T-helper 2 cell treated with Interferon-gamma antibody and Interleukin-4, amounts not matched to agents 100 ng/mL and 5 ng/mL, for 36 hours (primary cell): Measurements from ENCODE around the gene WDR87. TPM values are rescaled to one million over a fixed set of nuclear protein-coding genes. Genes with fewer than 3 reads are reported as not detected.
"Not testable (repeated sequence)": the region's sequence is repeated elsewhere in the genome, so short reads cannot be mapped to it uniquely, and the experiment has no call there.

Source experiments
- intact Hi-C: fragments of 100-400 bp; cut with micrococcal nuclease; formaldehyde crosslinking; loops from one replicate; pipeline ENCODE4 v1.15.1; 2023
- total RNA-seq: library from RNA; stranded (reverse); gene quantifications from 2 replicates; pipeline ENCODE4 v1.2.3, GENCODE V29; 2022

WDR87 gene
- total RNA-seq, 1 donor from 2014 or later, result not detected

DNA sequence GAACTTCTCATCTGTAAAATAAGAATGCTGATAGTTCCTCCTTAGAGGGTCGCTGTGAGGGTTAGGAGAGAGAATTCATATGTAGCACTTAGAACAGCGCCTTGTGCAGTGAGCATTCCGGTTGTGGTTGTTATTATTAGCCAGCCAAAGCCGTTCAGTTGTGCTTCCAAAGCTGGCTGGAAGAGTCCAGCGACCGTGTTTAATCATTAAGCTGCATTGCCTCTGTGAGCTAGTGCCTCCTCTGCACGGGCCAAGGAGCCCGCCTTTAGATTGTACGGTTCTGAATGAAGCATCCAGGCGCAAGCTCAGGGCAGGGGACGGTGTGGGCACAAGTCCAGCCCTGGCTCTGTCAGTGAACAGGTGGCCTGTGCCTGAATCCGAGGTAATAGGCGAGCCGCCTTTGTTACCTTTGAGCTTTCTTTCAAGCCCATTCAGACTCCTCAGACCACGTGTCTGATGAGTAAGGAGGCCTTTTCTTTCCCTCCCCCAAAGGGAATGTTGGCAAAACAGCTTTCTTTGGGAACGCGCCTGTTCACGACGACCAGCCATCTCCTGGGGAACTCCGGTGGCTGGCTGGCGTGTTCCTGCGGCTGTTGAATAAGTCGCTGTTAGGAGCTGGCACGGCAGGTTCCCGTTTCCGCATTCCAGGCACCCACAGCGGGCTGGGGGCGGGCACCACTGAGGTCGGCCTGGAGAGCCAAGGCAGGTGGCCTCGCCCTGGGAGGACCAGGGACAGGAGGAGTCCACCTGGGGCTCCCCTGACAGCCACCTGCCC is 25.7 kb upstream of the WDR87 start:
- intact Hi-C loops, result no loop called here

DNA sequence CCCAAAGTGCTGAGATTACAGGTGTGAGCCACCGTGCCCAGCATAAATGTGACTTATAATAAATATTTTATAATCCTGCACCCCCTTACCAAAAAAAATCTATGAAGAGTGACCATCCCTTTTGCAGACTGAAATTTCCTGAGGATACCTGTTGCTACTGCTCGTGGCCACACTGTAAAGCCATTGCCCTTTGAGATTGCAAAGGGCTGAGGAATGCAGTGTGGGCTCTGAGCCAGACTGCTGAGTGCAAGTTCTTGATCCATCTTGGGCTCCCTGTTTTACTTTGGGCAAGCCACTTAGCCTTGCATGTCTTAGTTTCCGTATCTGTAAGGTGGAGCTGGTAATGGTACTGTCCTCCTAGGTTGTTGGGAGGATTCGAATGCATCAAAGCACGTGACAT is 24.0 kb upstream of the WDR87 start:
- intact Hi-C loops, result no loop called here

DNA sequence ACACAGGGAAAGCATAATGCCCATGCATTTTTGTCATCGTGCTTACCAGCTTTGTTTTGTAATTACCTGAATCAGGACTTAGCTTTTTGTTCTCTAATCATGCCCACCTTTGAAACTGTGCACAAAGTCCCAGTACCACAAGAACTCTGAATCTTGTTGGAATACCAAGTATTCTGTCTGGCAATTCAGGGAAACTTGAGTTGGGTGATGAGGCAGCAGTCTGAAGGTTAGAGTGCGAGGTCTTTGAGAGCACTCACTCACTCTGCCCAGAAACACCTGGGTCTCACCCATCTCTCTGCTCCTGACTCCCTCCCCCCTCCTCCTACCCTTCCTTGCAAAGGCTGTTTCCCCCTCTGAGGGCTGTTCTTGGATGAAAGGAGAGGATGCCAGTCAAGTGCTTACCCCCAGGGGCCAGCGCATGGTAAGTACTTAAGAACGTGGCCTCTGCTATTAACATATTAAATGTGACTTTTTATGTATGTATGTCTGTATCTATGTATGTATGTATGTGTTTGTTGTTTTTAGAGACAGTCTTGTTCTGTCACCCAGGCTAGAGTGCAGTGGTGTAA is 23.0 kb upstream of the WDR87 start:
- intact Hi-C loops, result no loop called here

DNA sequence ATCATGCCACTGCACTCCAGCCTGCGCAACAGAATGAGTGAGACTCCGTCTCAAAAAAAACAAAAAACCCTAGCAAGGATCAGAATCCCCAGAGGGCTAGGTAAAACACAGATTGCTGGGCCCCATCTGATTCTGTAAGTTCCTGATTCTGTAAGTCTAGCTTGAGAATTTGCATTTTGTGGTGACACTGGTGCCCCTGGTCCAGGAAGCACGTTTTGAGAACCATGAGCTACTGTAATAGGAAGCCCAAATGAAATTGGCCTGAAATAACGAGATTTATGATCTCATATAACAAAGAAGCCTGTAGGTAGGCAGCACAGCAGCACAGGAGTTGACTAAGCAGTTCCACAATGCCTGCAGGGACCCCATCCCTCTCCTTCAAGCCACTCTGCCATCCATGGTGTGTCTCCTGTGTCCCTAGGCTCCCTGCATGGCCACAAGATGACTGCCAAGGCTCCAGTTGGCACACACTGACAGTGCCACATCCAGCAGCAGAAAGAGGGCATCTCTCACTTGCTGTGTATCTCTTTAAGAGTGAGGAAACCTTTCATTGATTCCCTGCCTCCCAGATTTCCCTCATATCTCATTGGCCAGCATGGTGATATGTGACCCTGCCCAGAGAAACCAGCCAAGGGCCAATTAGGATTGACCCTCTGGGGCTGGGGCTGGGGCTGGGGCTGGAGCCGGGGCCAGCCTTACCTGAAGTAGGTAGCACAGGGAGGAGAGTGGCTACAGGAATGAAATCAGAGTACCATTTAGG is 22.3 kb upstream of the WDR87 start:
- intact Hi-C loops, result no loop called here

DNA sequence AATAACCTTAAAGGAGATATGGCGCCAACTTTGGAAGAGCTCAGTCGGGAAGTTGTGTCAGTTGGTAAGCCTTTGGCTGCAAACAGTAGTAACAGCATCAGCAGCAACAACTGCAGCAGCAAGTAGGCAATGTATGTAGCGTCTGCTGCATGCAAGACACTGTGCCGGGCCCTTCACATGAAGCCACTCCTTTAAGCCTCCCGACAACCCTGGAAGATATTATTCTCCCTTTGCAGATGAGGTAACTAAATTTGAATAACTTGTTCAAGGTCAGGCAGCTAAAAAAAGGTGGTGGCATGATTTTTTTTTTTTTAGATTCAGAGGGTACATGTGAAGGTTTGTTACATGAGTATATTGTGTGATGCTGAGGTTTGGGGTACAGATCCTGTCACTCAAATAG is 20.3 kb upstream of the WDR87 start:
- intact Hi-C loops, result no loop called here

DNA sequence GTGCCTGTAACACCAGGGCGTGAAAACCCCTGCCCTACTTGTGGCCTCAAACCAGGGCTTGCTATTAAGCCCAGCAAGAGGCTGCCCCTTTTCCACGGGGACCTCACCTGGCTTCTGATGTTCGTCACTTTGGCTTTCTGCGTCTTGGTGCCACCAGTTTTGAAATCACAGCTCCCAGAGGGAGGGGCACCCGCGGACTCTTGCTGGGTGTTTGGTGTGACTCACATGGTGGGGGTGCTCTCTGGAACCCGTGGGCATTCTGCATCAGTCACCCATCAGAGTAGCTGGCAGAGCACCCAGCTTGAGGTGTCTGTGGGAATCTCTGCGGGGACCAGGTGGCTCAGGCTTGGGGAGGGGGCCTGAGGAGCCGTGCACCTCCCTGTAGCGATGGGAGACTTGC is 19.9 kb upstream of the WDR87 start:
- intact Hi-C loops, result no loop called here

DNA sequence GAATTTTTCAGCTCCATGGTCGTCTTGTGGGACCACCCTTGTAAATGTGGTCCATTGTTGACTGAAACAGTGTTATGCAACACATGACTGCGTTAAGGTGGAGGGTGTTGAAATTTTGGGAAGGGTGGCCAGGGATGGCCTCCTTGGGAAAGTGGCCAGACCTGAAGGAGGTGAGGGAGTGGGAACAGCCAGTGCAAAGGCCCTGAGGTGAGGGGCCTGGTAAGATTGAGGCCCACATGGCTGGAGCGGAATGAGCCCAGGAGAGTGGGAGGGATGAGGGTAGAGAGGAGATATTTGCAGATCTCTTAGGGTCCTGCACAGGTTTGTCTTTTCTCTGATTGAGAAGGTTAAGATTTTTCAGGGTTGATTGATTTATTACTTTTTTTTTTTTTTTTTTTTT is 18.8 kb upstream of the WDR87 start:
- intact Hi-C loops, result no loop called here

DNA sequence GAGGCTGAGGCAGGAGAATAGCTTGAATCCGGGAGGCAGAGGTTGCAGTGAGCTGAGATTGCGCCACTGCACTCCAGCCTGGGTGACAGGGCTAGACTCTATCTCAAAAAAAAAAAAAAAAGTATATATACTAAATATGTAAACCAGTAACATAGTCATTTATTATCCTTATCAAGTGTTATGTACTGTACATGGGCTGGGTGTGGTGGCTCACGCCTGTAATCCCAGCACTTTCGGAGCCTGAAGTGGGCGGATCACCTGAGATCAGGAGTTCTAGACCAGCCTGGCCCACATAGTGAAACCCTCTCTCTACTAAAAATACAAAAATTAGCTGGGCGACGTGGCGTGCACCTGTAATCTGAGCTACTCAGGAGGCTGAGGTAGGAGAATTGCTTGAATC is 18.2 kb upstream of the WDR87 start:
- intact Hi-C loops, result not testable (repeated sequence)

DNA sequence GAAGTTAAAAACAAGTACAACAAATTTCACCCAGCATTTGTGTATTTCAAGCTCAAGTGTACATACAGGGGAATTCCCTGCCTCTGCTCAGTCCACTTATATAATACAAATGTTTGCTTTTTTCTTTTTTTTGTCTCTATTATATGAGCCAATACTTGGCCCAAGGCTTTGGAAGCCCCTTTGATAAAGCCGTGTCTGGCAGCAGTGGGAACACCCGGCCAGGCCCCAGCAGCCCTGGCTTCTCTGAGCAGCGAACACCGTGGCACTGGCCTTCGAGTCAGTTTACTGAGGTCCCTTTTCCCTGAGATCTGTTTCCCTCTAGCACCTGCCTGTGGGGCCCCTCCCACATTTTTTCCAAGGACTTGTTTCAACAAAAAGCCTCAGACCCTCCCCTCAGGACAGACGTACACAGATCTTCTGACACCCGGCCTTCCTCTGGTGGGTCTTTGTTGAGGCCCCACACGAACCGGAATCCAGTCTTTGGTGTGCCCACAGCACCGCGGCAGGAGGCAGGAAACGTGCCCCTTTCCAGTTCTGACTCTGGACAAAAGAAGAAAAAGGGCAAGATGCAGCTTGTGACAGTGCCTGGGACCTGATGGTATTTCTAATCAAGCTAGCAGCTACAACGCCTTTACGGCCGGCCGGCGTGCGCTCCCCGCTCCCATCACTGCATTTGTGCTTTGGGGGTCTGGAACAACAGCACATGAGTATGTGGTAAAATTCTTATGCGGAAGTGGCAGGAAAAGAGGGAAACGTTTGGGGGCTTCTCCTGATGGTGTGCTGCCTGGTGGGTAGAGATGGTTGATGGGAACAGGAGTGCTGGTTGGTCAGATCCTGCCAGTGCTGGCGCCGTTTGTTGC is 14.4 kb upstream of the WDR87 start:
- intact Hi-C loops, result no loop called here

DNA sequence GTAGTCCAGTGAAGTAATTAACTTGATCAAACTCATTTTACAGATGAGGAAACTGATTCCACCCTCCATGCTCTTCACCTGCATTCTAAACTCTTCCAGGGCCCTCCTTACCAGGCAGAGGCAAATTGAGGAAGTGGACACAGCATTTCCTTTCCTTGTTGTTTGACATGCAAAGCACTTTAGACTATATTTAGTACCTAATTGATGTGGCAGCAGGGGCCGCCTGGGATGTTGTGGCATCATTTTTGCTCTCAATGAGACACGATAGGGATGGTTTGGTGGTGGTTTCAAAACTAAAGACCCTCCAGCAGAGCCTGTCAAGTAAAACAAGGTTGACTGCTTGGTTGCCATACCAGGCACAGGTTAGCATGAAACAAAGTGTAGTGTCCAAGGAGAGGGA is 8.5 kb upstream of the WDR87 start:
- intact Hi-C loops, result no loop called here

DNA sequence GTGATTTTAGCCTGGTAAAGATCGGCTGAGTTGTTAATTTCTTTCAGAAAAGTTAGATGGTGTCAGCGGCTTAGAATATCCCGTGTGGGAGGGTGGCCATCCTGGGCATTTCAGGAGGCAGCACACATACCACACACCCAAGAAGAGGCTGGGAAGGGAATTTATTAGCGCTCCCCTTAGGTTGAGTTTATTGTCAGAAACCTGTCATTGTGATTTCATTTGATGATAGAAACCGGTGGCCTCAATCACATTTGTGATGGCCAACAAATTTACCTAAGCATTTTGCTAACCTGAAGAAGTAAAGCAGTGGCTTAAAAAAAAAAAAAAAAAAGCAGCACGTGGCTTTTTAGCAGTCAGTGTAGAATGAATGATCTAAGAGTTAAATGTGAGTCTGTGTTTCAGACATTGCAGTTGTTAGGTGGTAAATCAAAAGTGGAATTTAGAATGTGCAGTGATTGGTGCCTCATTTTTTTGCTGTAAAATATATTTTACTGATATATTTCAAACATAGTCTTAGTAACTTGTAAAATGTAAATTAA is 3.3 kb upstream of the WDR87 start:
- intact Hi-C loops, result loop anchor here (5.0 kb wide), 2 partner anchors 138 to 408 kb away; partner anchors contain the start of genes KCNK6 and YIF1B

DNA sequence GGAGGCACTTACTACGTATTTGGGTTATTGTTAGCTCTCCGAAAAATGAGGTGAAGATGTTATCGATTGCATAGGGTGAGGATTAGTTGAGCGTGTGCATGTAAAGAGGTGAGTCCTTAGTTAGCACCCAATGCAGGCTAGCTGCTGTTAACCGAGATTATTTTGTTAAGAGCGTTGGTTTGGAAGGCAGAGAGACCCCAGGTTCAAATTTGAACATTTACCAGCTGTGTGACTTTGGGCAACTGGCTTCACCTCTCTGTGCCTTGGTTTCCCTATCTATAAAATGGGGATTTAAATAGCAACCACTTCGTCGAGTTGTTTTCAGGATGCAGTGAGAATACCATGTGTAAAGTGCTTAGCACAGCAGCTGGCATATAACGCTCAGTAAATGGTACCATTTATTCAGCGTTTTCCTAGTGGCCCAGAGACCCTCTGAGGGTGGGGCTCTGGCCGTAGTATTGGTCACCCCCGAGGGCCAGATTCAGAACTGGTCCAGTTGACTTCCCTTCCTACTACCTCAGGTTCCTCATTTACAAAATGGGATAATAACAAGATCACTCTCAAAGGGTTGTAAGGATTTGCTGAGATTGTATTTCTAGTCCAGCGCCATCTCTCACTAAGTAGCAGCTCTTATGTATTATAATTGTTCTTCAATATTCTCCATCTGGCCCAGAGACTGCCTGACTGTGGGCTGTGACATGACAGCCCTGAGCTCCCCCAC is 1.5 kb upstream of the WDR87 start:
- intact Hi-C loops, result loop anchor here (1.0 to 5.0 kb wide), 7 partner anchors 139 to 537 kb away; partner anchors contain the start of genes KCNK6, SPINT2, YIF1B and ZNF527

DNA sequence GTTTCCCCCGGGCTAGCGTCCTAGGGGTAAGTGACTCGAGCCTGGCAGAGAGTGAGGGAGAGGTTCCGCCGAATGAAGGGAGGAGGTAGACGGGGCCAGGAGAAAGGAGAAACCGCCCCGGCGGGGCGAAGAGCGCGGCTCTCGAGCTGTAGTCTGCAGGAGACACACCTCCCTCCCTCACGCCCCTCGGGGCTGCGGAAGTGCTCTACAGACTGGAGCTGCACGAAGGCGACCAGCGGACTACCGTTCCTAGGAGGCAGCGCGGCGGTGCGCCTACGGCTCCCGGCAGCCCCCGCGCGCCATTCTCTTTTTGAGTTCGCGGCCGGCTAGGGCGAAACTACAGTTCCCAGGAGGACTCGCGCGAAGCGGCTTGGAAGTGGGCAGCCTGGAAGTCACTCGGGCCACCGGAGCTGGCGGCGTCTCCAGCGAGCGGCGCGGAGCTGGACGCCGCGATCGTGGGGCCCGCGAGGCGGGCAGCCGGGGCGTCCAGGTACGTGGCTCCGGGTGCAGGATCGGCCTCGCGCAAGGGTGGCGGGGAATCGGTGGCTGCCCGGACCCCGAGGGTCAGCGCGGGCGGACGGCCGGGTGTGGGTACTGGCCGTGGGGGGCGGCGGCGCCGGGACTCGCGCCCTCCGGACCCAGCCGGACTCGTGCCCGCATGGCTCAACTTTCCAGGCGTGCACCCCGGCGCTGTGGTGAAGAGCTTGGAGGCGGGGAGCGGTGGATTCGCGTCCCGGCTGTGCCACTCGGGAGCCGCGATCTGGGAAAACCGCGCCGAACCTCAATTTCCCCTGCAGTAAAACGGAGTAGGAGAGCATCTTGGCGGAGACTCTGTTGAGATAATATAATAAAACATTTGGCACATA is 708 bp upstream of the WDR87 start, which contains the start of gene SIPA1L3:
TSS of gene SIPA1L3 (plus strand) at position 340 of the 866 bp plus-strand sequence. CDS start 174,358 bp downstream, outside the sequence.
- intact Hi-C loops, result loop anchor here (1.0 to 5.0 kb wide), 7 partner anchors 140 to 536 kb away; partner anchors contain the start of genes KCNK6, SPINT2, YIF1B and ZNF527

DNA sequence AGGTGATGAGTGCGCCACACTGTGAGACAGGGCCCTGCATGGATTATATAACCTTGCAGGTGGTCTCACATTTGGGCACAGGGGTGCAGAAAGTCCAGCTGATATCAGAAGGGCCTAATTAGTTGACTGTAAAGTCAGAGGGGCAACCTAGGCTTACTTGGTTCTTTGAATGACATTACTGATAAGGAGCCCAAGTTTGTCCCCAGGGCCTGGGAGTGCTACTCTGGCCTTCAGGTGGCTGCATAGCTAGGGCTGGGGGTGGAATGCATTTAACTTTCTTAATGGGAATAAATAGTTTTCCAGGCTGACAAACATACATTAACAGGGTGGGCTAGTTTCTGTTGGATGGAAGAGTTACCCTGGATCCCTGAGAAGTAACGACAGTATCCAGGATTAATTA is 3.3 kb downstream of the WDR87 start:
- intact Hi-C loops, result loop anchor here (2.0 kb wide), 1 partner anchor 192 kb away; no protein-coding TSS in a partner anchor

DNA sequence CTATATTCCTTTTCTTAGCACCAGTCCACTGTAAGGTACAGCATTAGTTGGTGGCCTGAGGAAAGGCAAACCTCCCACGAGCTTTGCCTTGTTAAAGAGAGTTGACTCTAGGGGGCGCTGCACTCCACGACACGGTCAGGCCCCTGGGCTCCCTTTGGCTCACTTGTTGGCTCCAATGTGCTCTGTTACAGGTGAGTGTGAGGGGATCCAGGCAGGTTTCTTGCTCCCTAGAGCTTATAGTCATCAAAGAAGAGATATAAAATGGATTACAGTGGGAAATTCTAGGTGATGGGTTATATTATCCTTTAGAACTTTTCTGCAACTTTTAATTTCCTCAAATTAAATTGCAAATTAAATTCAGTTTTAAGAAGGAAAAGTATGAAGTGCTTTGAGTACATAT is 3.7 kb downstream of the WDR87 start:
- intact Hi-C loops, result loop anchor here (2.0 kb wide), 1 partner anchor 192 kb away; no protein-coding TSS in a partner anchor

DNA sequence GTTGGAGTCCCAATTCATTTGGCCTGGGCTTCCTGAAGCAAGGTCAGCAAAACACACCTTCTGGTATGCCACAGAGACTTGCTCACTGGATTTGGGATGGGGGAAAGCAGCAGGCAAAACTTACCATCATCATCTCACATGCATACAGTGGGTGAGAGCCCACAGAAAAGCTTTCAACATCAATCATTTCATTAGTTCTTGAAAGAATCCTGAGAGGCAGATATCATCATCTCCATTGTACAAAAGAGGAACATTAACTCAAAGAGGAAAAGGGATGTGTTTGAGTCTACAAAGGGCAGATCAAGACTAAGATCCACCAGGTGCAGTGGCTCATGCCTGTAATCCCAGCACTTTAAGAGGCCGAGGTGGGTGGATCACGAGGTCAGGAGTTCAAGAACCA is 6.4 kb downstream of the WDR87 start:
- intact Hi-C loops, result loop anchor here (2.0 kb wide), 1 partner anchor 435 kb away; the partner anchor contains the start of gene CATSPERG

DNA sequence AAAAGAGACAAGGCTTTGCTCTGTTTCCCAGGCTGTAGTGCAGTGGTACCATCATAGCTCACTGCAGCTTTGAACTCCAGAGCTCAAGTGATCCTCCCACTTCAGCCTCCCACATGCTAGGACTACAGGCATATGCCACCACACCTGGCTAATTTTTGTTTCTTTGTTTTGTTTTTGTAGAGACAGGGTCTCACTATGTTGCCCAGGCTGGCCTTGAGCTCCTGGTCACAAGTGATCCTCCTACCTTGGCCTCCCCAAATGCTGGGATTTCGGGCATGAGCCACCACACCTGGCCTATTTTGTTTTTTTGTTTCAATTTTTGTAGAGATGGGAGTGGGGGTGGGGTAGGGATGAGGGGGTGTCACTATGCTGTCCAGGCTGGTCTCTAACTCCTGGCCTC is 6.9 kb downstream of the WDR87 start:
- intact Hi-C loops, result loop anchor here (2.0 kb wide), 1 partner anchor 435 kb away; the partner anchor contains the start of gene CATSPERG

DNA sequence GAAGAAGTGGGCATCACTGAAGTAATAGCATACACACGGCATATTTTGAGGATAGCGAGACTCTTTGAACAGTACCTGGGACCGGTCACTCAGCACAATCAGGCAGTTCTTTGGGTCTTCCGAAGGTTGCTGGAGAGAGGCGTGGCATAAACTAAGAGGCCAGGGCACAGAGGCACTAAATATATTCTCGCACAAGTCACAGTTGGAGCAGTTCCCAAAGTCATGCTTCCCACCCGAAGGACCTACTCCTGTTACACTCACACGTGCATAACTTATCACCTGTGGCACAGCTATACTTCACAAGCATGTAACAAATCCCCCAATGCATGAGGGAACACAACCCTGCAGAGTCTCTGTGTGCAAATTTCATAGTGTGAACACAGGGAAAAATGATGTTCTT is 10.2 kb downstream of the WDR87 start:
- intact Hi-C loops, result no loop called here
